GM12864 (cell line): ENCODE results near the gene LRRC18.

Experiments
- DNase-seq: peaks from one replicate; pipeline ENCODE4 v3.0.0-alpha.2; 2011; ENCODE audit warnings: low read depth
- H3K4me3 ChIP-seq: 2 replicates; pipeline ENCODE4 v1.5.1; 2011; ENCODE audit warnings: mild to moderate bottlenecking, low read depth, low read length, control low read depth
- CTCF ChIP-seq: IDR thresholded peaks from 2 replicates; pipeline ENCODE4 v1.5.1; 2011; ENCODE audit warnings: low read depth, mild to moderate bottlenecking, moderate library complexity, low read length, control low read depth, inconsistent platforms; ENCODE audit errors: missing control alignments

The LRRC18 gene

GRCh38 chr10:48885376-48885775, 54.3 kb downstream of the LRRC18 start:
- DNase-seq, result no peak

DNA sequence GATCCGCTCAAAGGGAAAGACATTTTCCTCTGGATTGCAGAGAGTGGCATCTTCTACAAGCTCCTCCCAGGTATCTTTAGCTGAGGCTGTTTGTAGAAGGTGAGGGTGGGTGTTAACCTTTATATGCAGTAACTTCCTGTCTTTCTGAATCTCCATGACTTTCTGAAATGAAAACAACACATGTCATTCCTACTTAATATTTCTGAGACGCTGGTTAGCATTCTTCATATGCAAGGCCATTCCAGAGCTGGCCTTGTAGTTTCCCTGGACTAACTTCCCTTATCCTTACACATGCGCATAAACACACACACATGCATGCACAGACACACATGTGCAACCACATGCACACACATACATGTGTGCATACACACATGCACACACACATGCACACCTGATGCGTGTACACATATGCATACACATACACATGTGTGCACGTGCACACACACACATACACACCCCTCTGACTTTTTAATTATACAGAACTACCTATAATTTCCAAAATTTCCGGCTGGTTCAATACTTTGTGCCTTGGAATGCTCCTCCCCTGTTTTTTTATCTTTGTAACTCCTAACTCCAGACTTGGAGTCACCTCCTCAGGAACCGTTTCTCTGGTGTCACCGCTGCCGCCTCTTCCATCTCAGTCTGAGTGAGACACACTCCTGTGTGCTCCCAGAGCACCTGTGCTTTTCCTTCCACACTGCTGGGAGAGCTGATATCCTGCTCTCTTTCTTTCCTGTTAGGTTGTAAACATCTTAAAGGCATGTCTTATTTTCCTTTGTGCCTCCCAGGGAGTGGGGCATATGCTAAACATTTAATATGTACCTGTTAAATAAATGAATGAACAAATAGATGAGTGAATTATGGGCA, 55.2 kb downstream of the LRRC18 start:
- no peak for DNase-seq
- TF ChIP-seq CTCF, result no peak
- no peak overlapping the region for H3K4me3 ChIP-seq

More at GRCh38 chr10:48885376-48885775, 54.3 kb downstream of the LRRC18 start:
- TF ChIP-seq CTCF, result no peak
- H3K4me3 ChIP-seq, result no peak overlapping the region

DNA sequence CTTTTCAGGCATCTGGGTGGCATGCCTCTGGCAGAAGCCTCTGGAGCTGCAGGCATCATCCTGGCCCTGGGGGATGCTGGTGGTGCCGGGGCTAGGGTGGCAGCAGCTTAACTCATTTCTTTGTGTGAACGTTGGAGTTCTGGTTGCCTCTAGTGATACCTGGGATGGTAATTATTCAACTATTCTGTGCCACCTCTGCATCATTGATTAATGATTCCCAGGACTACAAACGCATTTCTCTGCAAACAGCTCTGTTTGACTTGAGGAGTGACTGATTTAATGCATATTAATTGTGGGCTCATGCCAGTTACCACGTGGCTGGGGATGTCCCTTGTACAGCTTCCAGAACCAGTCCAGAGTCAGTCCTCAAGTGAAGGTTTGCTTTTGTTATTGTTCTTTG, 55.9 kb downstream of the LRRC18 start:
- DNase-seq, result no peak
- TF ChIP-seq CTCF, result no peak
- H3K4me3 ChIP-seq, result no peak overlapping the region

DNA sequence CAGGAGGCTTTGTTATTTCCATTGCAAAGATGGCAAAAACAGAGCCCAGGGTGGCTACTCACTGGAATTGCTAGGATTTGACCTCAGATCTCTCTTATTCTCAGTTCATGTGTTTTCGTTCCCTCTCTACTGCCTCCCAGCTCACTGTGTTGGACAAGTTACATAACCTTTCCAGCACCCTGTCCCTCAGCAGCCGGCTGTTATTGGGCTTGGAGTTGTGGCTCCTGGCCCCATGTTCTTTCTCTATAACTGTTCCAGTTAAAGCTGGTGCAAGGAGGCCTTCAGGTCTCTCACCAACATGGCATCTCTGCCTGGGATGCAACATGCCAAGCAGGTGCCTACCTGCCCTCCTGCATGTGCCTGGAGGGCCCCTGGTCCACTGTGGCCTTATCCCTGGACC, 56.8 kb downstream of the LRRC18 start:
- TF ChIP-seq CTCF, result no peak
- no peak for DNase-seq

GRCh38 chr10:48881937-48882336, 57.7 kb downstream of the LRRC18 start:
- TF ChIP-seq CTCF, result no peak
- DNase-seq, result no peak
- H3K4me3 ChIP-seq, result no peak overlapping the region

More for the DNA sequence above, 56.8 kb downstream of the LRRC18 start:
- no peak overlapping the region for H3K4me3 ChIP-seq

DNA sequence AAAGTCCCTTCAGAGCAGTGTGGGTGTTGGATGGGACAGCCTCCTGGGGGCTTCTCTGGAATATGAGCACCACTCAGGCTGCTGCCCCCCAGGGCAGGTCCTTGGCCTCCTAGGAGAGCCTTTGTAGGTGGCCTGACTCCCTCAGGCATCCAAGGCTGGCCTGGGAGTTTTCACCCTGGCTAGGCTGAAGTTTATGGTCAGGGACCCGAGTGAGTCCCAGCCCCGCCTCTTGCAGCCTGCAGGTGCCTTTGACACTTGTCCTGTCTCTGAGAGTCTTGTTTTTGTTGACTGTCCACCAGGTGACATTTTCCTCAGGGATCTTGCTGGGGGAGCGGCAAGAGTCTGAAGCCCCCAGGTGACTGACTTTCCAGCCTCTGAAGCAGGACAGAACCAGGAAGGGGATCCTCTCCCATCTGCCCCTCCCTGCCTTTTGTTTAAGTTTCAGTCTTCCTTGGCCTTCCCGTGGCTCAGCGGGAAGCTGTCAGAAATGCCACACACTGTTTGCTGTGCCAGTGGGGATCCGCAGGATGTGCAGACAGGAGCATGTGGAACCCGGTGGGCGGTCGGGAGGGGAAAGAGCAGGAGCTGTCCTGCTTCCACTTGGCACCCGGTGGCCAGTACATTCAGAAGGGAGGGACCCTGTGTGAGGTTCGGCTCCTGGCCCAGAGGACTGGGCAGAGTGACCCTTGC, 59.5 kb downstream of the LRRC18 start:
- DNase-seq, result no peak
- no peak for TF ChIP-seq CTCF
- no peak overlapping the region for H3K4me3 ChIP-seq
